HG02759 (cell line): Measurements from ENCODE around the gene CFAP45.

Experiments
- ATAC-seq: cut with Tn5 transposase; IDR thresholded peaks from one replicate; pipeline ENCODE4 v1.9.1; 2021; ENCODE audit warnings: mild to moderate bottlenecking, moderate library complexity; ENCODE audit not compliant: unreplicated experiment

Gene CFAP45

GRCh38 chr1:159937054-159937750 lies 37.2 kb upstream of the CFAP45 start:
- ATAC-seq = no peak

DNA sequence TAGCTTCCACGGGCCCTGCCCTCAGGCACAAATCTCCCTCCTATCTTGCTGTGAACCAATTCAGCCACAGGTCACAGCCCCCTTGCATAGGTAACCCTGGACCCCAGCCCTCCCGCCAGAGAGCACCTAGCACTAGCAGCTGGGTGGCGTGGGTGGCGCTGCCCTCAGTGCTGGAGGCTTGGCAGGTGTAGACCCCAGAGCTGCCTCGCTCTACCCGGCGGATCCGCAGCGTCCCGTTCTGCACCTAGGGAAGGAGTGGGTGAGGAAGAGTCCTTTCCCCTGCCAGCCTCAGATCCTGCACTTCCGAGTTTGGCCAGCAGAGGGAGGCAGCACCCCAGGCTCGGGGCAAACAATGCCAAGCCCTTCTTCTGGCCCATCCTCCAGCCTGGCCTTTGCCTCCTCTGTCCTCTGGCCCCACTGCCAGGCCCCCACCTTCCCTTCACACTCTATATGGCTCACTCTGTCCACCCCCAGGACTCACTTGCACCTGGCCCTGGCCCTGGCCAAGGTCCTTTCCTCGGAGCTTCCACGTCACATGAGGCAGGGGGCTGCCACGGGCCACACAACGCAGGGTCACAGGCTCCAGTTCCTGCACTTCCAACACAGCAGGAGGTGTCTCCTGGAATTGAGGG lies 36.4 kb upstream of the CFAP45 start:
- ATAC-seq = no peak

DNA sequence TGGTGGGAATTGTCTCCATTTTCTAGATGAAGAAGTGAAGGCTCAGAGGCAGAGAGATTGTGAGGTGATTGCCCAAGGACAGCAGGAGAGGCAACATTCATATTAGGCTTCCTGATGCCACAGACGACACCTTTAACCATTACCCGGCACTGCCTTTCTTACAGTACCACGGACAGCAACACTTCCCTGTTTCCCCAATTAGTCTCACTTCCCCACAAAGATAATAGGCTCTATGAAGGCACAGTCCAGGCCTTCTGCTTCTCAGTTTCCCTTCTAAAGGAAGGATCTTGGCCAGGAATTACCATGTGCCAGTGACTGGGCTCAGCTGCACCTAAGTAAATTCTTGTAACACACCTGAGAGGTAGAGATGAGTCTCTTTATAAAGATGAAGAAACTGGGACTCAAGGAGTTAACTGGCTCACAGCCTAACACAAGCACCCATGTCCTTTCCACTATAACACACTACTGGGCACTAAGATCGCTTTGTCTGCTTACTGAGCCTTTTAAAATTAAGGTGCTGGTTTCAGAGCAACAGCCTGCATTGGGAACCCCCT lies 35.8 kb upstream of the CFAP45 start:
- ATAC-seq = no peak

GRCh38 chr1:159935305-159935704 lies 35.3 kb upstream of the CFAP45 start:
- ATAC-seq = no peak

DNA sequence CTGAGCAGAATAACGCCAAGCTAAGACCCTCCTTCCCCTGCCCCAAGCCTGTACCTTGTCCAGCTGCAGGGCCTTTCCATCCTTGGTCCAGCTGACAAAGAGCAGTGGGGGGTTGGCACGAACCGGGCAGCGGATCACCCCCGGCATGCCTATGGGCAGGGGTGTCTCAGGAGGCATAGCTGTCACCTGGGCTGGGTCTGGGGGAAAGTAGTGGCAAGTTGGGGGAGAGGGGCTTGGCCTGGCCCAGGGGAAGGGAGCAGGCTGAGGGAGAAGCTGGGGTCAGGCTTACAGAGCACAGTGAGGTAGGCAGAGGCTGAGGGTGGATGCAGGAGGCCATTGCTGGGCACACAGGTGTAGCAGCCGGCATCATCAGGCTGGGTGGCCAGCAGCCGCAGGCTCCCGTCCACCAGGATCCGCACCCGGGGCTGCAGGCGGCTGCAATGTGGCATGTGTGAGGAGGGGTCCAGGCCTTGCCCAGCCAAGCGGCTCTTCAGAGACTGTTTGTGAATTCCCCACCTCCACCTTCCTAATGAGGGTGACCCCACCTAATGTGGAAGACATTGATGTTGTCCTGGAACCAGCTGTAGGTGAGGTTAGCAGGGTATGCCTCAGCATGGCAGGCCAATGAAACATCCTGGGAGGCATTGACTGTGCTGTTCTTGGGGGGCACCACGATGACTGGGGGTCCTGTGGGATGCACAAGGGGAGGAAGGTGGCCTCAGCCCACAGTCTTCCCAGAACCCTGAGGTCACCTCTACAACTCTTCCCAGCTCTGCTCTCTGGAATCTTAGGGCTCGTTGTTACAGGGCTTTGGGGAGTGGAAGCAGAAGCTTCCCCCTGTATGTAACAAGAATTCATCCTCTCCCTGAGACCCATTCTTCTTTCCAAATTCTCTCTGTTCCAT lies 34.4 kb upstream of the CFAP45 start:
- no peak for ATAC-seq

DNA sequence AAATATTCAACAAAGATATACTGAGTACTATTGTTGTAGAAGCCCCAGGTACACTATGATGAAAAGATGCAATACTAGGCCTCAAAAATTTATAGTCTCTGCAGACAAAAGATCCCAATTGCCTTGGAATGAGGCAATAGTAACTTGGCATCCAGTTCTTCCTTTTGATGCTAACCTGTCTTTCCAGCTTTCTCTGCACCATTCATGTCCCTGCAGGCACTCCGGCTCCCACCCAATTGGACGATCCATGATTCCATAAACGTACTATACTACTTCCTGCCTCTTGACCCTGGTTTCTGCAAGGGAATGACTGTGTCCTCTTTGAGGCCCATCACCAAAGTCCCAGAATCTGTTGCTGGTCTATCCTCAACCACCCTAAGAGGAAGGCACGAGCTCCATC lies 33.4 kb upstream of the CFAP45 start:
- no peak for ATAC-seq

DNA sequence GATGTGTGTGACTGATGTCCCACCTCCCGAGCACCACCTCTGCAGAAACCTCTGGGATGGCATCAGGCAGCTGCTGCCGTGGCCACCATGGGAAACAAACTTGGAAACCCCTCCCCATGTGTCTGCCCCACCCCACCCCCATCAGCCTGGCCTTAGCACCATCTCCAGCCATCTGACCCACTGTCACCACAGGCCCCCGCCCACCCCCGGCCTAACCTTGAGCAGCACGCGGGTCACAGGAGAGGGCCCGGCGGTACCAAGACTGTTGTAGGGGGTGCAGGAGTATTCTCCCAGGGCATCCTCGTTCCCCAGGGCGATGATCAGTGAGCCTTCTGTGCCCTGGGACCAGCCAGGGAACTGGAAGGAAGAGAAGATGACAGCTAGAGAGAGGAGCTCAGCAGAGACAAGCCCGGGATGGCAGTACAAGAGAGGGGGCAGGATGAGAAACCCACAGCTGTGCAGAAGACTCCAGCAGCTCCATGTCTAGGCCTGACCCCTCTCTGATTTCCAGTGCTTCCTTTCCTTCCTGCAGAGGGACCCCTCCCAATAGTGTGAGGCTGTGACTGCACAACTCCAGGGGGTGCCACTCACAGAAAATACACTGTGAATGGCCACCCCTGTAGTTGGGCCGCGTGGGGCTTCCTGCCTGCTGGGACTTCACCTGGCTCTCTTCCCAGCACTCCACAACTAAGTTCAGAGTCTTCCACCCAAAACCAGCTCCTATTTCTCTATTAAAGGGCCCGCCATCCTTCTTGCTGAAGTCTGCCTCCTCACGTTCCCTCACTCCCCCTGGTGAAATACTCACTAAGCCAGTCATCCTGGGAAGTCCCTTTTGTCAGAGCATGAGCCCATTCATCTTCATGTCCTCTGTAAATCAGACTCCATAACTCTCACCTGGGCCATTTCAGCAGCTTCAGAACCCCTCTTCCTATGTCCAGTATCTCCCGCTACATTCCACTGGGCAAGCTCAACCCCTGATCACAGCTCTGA lies 32.6 kb upstream of the CFAP45 start:
- ATAC-seq = no peak

DNA sequence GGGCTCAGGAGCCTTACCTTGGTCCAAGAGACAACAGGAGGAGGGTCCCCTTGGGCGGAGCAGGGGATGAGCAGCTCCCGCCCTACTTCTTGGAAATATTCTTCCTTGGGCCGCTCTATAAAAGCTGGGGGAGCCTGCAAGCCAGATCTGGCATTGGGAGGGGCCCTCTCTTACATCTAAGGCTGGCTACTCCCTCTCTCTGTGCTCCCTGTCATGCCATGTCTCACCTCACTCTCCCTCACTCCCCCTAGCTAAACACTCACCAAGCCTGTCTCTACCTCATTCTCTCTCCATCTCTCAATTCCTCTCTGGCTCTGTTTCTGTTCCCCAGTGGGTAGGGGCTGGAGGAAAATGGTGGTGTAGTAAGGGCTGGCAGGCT lies 31.8 kb upstream of the CFAP45 start:
- no peak for ATAC-seq

- ATAC-seq = no peak
These were observed 31.3 kb upstream of the CFAP45 start for GRCh38 chr1:159931101-159931794.

GRCh38 chr1:159930634-159931033 lies 30.7 kb upstream of the CFAP45 start:
- ATAC-seq = no peak

- ATAC-seq = no peak
These were observed 30.3 kb upstream of the CFAP45 start for GRCh38 chr1:159930216-159930615.

GRCh38 chr1:159929155-159930051 lies 29.4 kb upstream of the CFAP45 start:
- ATAC-seq = no peak

GRCh38 chr1:159928491-159929050 lies 28.6 kb upstream of the CFAP45 start:
- no peak for ATAC-seq

DNA sequence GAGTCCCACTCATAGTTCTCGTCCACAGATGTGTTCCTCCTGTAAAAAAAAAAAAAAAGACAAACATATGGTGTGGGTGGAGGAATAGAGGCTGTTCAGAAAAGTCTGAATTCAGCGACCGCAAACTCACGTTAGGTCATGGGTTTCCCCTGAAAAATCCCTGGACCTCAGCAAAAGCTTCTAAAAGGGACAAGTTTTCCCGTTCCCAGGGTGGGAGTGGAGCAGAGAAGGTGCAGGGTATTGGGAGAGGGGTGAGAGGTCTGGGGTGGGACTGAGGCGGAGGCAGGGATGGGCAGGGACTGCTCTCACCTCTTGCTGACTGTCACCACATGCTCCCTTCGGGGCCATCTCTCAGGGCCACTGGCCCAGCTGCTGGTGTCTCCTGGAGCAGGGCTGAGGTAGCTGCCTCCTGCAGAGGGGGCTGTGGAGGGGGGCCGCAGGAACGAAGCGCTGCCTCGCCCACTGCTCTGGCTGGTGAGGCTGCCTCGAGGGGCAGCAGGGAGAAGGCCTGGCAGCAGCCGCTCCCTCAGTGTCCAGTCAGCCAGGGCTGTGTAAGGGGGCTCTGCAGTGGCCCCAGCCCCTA lies 28.0 kb upstream of the CFAP45 start:
- no peak for ATAC-seq

GRCh38 chr1:159927211-159927848 lies 27.4 kb upstream of the CFAP45 start:
- ATAC-seq = no peak

- peak; percentile 1 for ATAC-seq
These were observed 25.7 kb upstream of the CFAP45 start for GRCh38 chr1:159925719-159926078.
